Stomach (tissue), 9 donors: Measurements from ENCODE around the gene NFS1. TPM values are rescaled to one million over a fixed set of nuclear protein-coding genes. Genes with fewer than 3 reads are reported as not detected.
"Not testable (repeated sequence)": the region's sequence is repeated elsewhere in the genome, so short reads cannot be mapped to it uniquely, and the experiment has no call there.

Experiments used
- DNase-seq, 2 donors: peaks; one replicate each; pipeline versions ENCODE4 v3.0.0 to v3.0.0-alpha.2; 2013 to 2019
- H3K27ac ChIP-seq, 5 donors: fragments of 200-600 bp in 4 of 5; sonication (generic) in 4 of 5; one replicate each; pipeline ENCODE4 v1.5.1; 2013 to 2019; ENCODE audit warnings: mild to moderate bottlenecking in 1 of 5, moderate library complexity in 1 of 5
- H3K27me3 ChIP-seq, 3 donors: fragments of 200-600 bp; sonication (generic); one replicate each; pipeline ENCODE4 v1.5.1; 2017 to 2019; ENCODE audit warnings: mixed run types in 1 of 3
- H3K36me3 ChIP-seq, 4 donors: fragments of 200-600 bp; sonication (generic); 1 replicate in 3 of 4; 2 replicates in 1 of 4; pipeline ENCODE4 v1.5.1; 2016 to 2019
- H3K4me1 ChIP-seq, 4 donors: fragments of 200-600 bp; sonication (generic); one replicate each; pipeline ENCODE4 v1.5.1; 2016 to 2019
- H3K4me3 ChIP-seq, 4 donors: fragments of 200-600 bp; sonication (generic) in 3 of 4; one replicate each; pipeline ENCODE4 v1.5.1; 2016 to 2019; ENCODE audit warnings: mild to moderate bottlenecking in 1 of 4
- H3K9me3 ChIP-seq, 4 donors: fragments of 200-600 bp; sonication (generic); one replicate each; pipeline ENCODE4 v1.5.1; 2016 to 2019
- CTCF ChIP-seq, 7 experiments: fragments of 450-650 bp in 4 of 7; fragments of 200-600 bp in 3 of 7; sonication (generic) in 3 of 7; IDR thresholded peaks; one replicate each; pipeline ENCODE4 v1.5.1; 2016 to 2019; ENCODE audit warnings: antibody characterized with exemption in 7 of 7, control low read depth in 2 of 7, mild to moderate bottlenecking in 1 of 7
- EP300 ChIP-seq: sonication (generic); formaldehyde crosslinking; IDR thresholded peaks from one replicate; pipeline ENCODE4 v1.6.1; 2017; ENCODE audit warnings: antibody characterized with exemption
- POLR2A ChIP-seq, 4 donors: fragments of 450-650 bp; IDR thresholded peaks; one replicate each; pipeline ENCODE4 v1.6.1; 2016; ENCODE audit warnings: antibody characterized with exemption in 4 of 4, control low read depth in 2 of 4, mild to moderate bottlenecking in 1 of 4, moderate library complexity in 1 of 4
- POLR2AphosphoS5 ChIP-seq, 3 donors: sonication (generic); formaldehyde crosslinking; IDR thresholded peaks; one replicate each; pipeline ENCODE4 v1.6.1; 2016; ENCODE audit warnings: antibody characterized with exemption in 3 of 3
- WGBS, 5 donors: extraction: QIAGEN DNeasy Blood & Tissue Kit in 3 of 5; methylation state at CpG; one replicate each; pipeline versions ENCODE4 v1.1.5 to v1.1.7; 2013 to 2018; 5-methylcytosine and 5-hydroxymethylcytosine counted together
- intact Hi-C: fragments of 100-400 bp; cut with DNase I; formaldehyde crosslinking; loops from one replicate; pipeline ENCODE4 v1.15.1; 2023; ENCODE audit warnings: low total_unique reads
- polyA plus RNA-seq, 3 donors: library from polyadenylated mRNA; stranded (reverse); fragments of 200-250 nt; gene quantifications; one replicate each; pipeline ENCODE4 v1.2.3, GENCODE V29; 2013
- total RNA-seq, 5 donors: library from RNA; depleted of rRNA; stranded (reverse); fragments of >200 nt; gene quantifications; one replicate each; pipeline versions ENCODE4 v1.1.0 to v1.2.3, GENCODE V29; 2014 to 2016
- donor health status: healthy with polysubstance abuse.
- donor health status: Bipolar disorder and iron deficiency.
- donor health status: healthy.

Gene NFS1
- total and polyA plus RNA-seq, 8 donors = 0.58 to 54.2 (median 24.7) TPM

GRCh38 chr20:35710884-35711587, 11.9 kb upstream of the NFS1 start:
- Histone ChIP-seq H3K4me3 (no peak overlapping the region), H3K9me3 (no peaks in the 10 kb centered on the region), H3K27me3 (no peaks in the 10 kb centered on the region), H3K27ac (peak overlapping the region in 1 of 5 donors; percentile 9), H3K4me1 (peaks cover 0 to 63% (median 29%) of the 10 kb centered on the region in 4 donors), H3K36me3 (peaks cover 73 to 100% (median 100%) of the 10 kb centered on the region in 4 donors)
- DNase-seq = no peak
- intact Hi-C loops = no loop called here
- WGBS, 5 donors = 35 to 52% (median 47%) methylated on average over 6 of the region's 6 CpGs
- no peak for TF ChIP-seq POLR2A (IDR thresholded peaks at IDR 0.05)
- TF ChIP-seq CTCF (IDR thresholded peaks at IDR 0.05) = no peak
- TF ChIP-seq POLR2AphosphoS5 (IDR thresholded peaks at IDR 0.05) = no peak
- TF ChIP-seq EP300 = no peak

- Histone ChIP-seq H3K4me1 (peaks cover 0 to 61% (median 30%) of the 10 kb centered on the region in 4 donors), H3K36me3 (peaks cover 73 to 100% (median 100%) of the 10 kb centered on the region in 4 donors), H3K27me3 (no peaks in the 10 kb centered on the region), H3K9me3 (no peaks in the 10 kb centered on the region), H3K27ac (no peak overlapping the region), H3K4me3 (no peak overlapping the region)
- TF ChIP-seq POLR2A (IDR thresholded peaks at IDR 0.05) = no peak
- TF ChIP-seq POLR2AphosphoS5 (IDR thresholded peaks at IDR 0.05) = no peak
- no peak for TF ChIP-seq EP300
- TF ChIP-seq CTCF (IDR thresholded peaks at IDR 0.05) = no peak
- DNase-seq = no peak
- intact Hi-C loops = no loop called here
Measured at GRCh38 chr20:35710039-35710438, 10.9 kb upstream of the NFS1 start.

GRCh38 chr20:35709259-35709658, 10.1 kb upstream of the NFS1 start:
- Histone ChIP-seq H3K36me3 (peaks cover 73 to 100% (median 100%) of the 10 kb centered on the region in 4 donors), H3K9me3 (no peaks in the 10 kb centered on the region), H3K27ac (peak overlapping the region in 1 of 5 donors; percentile 4), H3K27me3 (no peaks in the 10 kb centered on the region), H3K4me1 (peaks cover 0 to 57% (median 34%) of the 10 kb centered on the region in 4 donors), H3K4me3 (no peak overlapping the region)
- 76 to 94% (median 84%) methylated on average over 1 of the region's 1 CpG for WGBS, 5 donors
- no peak for DNase-seq
- no peak for TF ChIP-seq POLR2AphosphoS5 (IDR thresholded peaks at IDR 0.05)
- no peak for TF ChIP-seq CTCF (IDR thresholded peaks at IDR 0.05)
- no peak for TF ChIP-seq EP300
- no peak for TF ChIP-seq POLR2A (IDR thresholded peaks at IDR 0.05)
- intact Hi-C loops = no loop called here

- Histone ChIP-seq H3K9me3 (no peaks in the 10 kb centered on the region), H3K27ac (no peak overlapping the region), H3K4me1 (peaks cover 0 to 62% (median 34%) of the 10 kb centered on the region in 4 donors), H3K4me3 (no peak overlapping the region), H3K36me3 (peaks cover 73 to 100% (median 100%) of the 10 kb centered on the region in 4 donors), H3K27me3 (no peaks in the 10 kb centered on the region)
- WGBS, 5 donors = 37 to 50% (median 45%) methylated on average over 1 of the region's 1 CpG
- no peak for DNase-seq
- no peak for TF ChIP-seq POLR2A (IDR thresholded peaks at IDR 0.05)
- no peak for TF ChIP-seq CTCF (IDR thresholded peaks at IDR 0.05)
- TF ChIP-seq EP300 = no peak
- TF ChIP-seq POLR2AphosphoS5 (IDR thresholded peaks at IDR 0.05) = no peak
- intact Hi-C loops = no loop called here
Measured at GRCh38 chr20:35708502-35708901, 9.3 kb upstream of the NFS1 start.

- intact Hi-C loops, H3K27me3 ChIP-seq, H3K9me3 ChIP-seq, H3K4me3 ChIP-seq, H3K27ac ChIP-seq: not testable (repeated sequence)
- DNase-seq = peak in 1 of 2 donors; percentile 21
- WGBS, 5 donors = 90 to 92% (median 90%) methylated on average over 17 of the region's 17 CpGs
- peaks cover 0 to 66% (median 33%) of the 10 kb centered on the region in 4 donors for H3K4me1 ChIP-seq
- H3K36me3 ChIP-seq = peaks cover 65 to 100% (median 100%) of the 10 kb centered on the region in 4 donors
Measured at GRCh38 chr20:35706591-35707529, 7.7 kb upstream of the NFS1 start.

- WGBS, 5 donors = 78 to 90% (median 82%) methylated on average over 11 of the region's 11 CpGs
- H3K4me1 ChIP-seq = peaks cover 0 to 66% (median 31%) of the 10 kb centered on the region in 4 donors
- peaks cover 56 to 100% (median 98%) of the 10 kb centered on the region in 4 donors for H3K36me3 ChIP-seq
- H3K27ac ChIP-seq, H3K27me3 ChIP-seq, H3K9me3 ChIP-seq, H3K4me3 ChIP-seq, DNase-seq, intact Hi-C loops: not testable (repeated sequence)
Measured at GRCh38 chr20:35705894-35706293, 6.7 kb upstream of the NFS1 start.
